Uterus (tissue), 2 donors: ENCODE measurements around the gene RGSL1.

Source experiments
- POLR2A ChIP-seq, 2 donors: fragments of 450-650 bp; IDR thresholded peaks; one replicate each; pipeline ENCODE4 v1.6.1; 2016; ENCODE audit warnings: antibody characterized with exemption in 2 of 2, mild to moderate bottlenecking in 1 of 2, moderate library complexity in 1 of 2
- TF ChIP-seq, protein P1 (sequence below), 4 experiments: fragments of 200-600 bp in 2 of 4; fragments of 450-650 bp in 2 of 4; sonication (generic) in 2 of 4; IDR thresholded peaks; one replicate each; pipeline ENCODE4 v1.5.1; 2016 to 2019; ENCODE audit warnings: antibody characterized with exemption in 4 of 4, mild to moderate bottlenecking in 2 of 4, moderate library complexity in 1 of 4

DNA sequence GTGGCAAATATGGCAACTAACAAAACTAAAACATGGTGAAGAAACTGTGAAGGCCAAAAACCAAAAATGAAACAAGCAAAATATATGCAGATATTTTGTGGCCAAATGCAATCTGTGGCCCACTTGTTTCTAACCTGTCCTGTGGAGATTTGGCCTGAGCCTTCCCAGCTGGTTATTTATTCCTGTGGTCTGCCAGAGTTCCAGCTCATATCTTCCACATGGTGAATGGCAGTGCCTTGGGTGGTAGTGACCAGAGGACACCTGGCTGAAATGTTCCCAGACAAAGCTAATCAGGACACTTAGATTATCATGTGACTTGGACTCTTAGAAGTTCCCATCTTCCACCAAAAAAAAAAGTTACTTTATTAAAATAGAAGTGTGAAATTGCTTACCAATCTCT lies 99.4 kb downstream of the RGSL1 start:
- TF ChIP-seq, protein P1, sequence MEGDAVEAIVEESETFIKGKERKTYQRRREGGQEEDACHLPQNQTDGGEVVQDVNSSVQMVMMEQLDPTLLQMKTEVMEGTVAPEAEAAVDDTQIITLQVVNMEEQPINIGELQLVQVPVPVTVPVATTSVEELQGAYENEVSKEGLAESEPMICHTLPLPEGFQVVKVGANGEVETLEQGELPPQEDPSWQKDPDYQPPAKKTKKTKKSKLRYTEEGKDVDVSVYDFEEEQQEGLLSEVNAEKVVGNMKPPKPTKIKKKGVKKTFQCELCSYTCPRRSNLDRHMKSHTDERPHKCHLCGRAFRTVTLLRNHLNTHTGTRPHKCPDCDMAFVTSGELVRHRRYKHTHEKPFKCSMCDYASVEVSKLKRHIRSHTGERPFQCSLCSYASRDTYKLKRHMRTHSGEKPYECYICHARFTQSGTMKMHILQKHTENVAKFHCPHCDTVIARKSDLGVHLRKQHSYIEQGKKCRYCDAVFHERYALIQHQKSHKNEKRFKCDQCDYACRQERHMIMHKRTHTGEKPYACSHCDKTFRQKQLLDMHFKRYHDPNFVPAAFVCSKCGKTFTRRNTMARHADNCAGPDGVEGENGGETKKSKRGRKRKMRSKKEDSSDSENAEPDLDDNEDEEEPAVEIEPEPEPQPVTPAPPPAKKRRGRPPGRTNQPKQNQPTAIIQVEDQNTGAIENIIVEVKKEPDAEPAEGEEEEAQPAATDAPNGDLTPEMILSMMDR (IDR thresholded peaks at IDR 0.05): no peak
- TF ChIP-seq POLR2A (IDR thresholded peaks at IDR 0.05): no peak
